LHCN-M2 (cell line): ENCODE measurements around the gene KMT5B. TPM values are rescaled to one million over a fixed set of nuclear protein-coding genes. Genes with fewer than 3 reads are reported as not detected.

Experiments used
- DNase-seq: peaks from one replicate; pipeline ENCODE4 v3.0.0-alpha.2; 2012; ENCODE audit warnings: low read depth
- total RNA-seq: library from RNA; depleted of rRNA; stranded (reverse); fragments of >200 nt; gene quantifications from 2 replicates; pipeline ENCODE4 v1.2.3, GENCODE V29; 2014

Gene KMT5B
- total RNA-seq, 1 experiment from 2014 or later, result 19.0 TPM

DNA sequence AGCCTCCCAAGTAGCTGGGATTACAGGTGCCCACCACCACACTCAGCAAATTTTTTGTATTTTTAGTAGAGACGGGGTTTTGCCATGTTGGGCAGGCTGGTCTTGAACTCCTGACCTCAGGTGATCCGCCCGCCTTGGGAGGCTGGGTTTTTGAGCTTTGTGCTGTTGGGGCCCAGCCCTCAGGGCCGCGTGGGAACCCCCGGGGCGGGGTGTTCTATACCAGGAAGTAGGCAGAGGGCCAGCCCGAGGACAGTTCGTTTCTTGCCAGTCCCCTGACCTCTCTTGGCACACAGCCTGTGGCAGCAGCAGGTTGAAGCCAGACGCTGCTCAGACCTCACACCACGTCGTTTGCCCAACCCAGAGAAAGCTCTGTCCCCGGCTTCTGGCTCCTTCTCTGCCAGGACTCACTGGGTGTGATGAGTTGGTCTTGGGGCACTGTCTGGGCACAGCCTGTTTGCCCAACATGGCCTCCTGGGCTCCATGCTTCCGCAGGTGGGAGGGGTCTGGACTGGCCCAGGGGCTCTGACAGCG is 67.0 kb downstream of the KMT5B start:
- no peak for DNase-seq

- DNase-seq, result no peak
Observed at GRCh38 chr11:68145120-68145866, 67.8 kb downstream of the KMT5B start.

GRCh38 chr11:68143310-68143689 is 69.8 kb downstream of the KMT5B start:
- no peak for DNase-seq

DNA sequence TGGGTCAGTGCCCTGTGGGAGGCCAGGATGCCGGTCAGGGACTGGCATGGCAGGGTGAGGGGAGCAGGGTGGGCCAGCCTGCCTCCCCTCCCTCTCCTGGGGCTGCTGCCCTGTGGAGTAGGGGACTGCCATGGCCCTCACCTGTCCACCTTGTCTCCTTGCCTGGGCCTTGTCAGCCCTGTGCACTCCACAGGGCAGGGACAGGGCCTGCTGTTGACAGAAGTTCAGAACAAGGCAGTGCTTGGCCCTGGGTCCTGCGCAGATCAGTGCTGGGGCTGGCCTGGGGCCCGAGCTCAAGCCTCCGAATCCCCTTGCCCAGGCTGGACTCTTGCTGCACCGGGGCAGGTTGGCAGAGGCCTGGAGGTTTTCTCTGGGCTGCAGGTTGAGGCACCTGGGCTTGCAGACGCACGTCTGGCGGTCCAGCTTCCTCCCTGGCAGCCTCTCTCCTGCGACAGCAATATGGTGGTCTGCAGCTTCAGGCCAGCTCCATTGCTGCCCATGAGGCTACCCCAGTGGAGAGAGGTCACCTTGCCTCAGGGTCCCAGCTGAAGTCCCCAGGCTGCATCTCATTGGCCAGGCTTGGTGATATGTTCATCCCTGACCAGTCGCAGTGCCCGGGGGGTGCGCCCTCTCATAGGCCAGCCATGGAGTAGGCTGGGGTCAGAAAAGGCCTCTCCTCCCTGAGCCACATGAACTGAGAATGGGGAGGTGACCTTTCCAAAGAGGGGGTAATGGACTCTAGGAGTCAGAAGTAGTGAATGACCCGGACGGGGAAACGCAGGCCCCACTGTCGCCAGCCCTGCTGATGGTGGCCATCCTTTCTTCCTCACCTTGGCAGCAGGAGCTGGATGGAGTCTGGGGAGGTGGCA is 70.4 kb downstream of the KMT5B start:
- DNase-seq, result no peak

DNA sequence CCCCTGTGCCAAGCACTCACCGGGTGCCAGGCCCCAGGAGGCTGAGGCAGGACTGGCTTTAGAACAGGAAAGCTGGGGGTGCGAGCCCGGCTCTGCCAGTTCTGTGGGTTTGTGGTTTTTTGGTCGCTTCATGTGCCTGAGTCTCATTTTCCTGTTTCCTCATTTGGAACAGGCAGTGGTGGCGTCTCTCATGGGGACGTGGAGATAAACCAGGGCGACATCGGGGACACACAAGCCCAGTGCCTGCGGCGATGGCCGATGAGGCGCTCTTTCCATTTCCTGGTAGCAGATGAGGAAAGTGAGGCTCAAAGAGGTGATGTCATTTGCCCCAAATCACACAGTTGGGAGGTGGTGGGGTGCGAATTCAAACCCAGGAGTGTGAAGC is 71.1 kb downstream of the KMT5B start:
- DNase-seq, result no peak

- no peak for DNase-seq
Observed at GRCh38 chr11:68141246-68142027, 71.7 kb downstream of the KMT5B start.

GRCh38 chr11:68140496-68141245 is 72.4 kb downstream of the KMT5B start:
- no peak for DNase-seq

GRCh38 chr11:68138237-68138636 is 74.9 kb downstream of the KMT5B start:
- no peak for DNase-seq

DNA sequence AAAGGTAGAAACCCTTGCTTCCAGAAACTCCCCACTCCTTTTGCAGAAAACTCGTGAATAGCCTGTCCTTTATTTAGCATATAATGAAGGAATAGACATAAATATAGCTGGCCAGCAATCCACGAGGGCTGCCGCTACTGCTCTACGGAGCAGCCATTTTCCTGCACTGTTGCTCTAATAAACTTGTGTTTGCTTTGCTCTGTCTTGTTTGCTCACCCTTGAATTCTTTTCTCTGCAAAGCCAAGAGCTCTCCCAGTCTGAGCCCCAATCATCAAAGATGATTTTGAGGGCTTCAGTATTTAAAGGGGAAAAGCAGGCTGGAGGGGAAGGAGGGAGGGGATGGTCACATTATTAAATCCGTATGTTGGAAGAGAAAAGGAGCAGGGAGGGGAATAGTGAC is 75.3 kb downstream of the KMT5B start:
- DNase-seq, result no peak

GRCh38 chr11:68136866-68137265 is 76.2 kb downstream of the KMT5B start:
- no peak for DNase-seq

- no peak for DNase-seq
Observed at GRCh38 chr11:68135161-68135560, 77.9 kb downstream of the KMT5B start.

DNA sequence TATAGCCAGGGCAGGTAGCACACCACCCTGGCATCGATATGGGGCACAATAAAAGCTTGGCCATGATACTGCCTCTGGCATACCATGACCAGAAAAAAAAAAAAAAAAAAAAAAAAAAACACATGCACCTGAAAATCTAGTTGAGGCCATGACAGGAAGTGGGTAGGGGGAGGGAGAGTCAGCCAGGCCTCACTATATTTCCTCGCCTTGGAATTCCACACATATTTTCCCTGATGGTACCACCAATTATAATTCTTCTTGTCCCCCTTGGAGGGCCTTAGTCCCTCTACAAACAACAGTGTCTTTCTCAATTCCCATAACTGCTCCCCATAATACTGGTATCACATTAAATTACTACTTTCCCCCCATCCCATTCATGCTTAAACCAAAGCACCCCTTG is 79.3 kb downstream of the KMT5B start:
- DNase-seq, result no peak

GRCh38 chr11:68130121-68130520 is 83.0 kb downstream of the KMT5B start:
- DNase-seq, result no peak

DNA sequence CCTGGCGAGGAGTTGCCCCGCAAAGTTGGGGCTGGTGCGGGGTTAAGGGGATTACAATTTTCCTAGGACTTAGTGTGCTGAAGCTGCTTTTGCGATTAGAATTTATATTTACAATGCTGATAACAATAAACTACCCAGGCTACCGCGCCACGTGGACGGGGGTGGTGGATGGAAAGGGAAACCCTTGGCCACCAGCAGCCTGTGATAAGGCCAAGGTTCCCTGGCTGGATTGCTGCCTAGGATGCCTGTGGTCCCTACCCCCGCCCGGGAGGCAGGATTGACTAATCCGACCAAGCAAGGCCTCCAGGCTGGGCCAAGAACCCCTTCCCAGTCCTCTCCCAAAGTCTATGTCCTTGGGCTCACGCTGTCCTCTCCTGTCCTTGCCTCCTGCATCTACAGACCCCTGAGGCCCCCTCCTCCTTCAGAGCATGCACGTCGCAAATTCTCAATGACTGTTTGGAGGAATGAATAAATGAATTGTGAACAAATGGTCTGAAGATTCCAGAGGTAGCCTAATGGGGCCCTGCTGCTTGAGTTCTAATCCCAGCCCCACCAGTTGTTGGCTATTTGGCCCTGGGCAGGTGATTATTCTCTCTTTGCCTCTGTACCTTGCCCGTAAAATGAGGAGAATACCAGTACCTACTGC is 84.3 kb downstream of the KMT5B start:
- DNase-seq, result no peak

GRCh38 chr11:68127714-68128681 is 85.1 kb downstream of the KMT5B start:
- no peak for DNase-seq

GRCh38 chr11:68125164-68125563 is 87.9 kb downstream of the KMT5B start:
- no peak for DNase-seq

DNA sequence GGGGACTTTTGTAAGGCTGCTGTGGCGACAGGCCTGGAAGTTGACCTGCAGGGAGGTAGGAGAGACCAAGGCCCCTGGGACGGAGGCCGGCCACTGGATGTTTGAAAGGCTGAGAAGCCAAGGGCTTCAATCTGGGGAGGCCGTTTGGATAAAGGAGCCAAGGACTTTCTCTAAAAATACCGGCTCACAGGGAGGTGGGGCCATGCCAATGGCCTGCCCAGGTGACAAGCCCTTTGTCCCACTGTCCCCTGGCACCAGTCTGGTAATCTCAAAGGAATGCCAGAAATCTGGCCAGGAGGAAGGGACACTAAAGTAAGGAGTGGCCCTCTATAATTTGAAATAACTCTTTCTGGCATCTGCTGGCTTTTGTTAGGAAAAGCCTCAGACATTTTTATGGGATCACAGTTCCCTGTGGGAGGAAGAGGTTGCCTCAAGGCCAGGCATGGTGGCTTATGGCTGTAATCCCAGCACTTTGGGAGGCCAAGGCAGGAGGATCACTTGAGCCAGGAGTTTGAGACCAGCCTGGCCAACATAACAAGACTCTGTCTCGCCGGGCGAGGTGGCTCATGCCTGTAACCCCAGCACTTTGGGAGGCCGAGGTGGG is 90.1 kb downstream of the KMT5B start:
- DNase-seq, result no peak

DNA sequence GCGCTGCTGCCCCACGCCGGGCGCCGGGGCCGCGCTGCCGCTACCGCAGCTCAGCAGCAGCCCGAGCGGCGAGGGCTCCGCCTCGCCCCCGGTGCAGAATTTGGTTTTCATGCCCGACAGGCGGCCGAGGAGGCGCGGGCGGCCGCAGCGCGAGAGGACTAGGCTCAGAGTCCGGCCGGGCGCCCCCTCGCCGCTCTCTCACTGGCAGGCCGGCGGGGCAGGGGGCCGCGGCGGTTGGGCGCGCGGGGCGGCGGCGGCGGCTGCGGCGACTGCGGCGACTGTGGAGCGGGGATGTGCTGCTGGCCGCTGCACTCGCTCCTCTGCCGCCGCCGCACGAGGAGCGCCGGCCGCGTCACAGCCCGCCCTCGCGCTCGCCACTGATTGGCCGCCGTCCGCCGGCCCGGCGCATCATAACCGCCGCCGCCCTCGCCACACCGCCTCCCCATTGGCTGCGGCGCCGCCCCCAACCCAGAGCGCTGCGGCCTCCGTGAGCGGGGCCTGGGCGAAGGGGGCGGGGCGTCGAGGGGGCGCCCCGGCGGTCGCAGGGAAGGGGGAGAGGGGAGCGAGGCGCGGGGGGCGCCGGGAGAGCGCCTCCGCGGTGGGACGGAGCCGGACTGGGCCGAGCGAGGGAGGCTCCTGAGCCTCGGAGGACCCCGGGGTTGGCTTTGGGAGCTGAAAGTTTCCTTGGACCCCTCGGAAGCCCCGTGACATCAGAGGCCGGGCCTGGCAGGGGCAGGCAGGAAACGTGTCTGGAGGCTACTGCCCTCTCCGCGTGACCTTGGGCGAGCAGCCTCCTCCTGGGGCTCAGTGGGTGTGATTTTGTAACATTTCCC is 91.8 kb downstream of the KMT5B start, which contains the start of gene CHKA:
CHKA (minus strand) TSS at position 322 of the 833 bp plus-strand sequence; CDS start at position 111, 211 bp downstream.
- DNase-seq, result peak; percentile 86
